KMS-11 (cell line): Measurements from ENCODE around the gene RENBP.

Experiments used
- H2AFZ ChIP-seq: fragments of 200-600 bp; sonication (generic); 2 replicates; pipeline ENCODE4 v1.6.1; 2016; ENCODE audit warnings: antibody characterized with exemption, mixed run types, low read depth
- H3K27ac ChIP-seq: fragments of 200-600 bp; sonication (generic); 2 replicates; pipeline ENCODE4 v1.6.1; 2016; ENCODE audit warnings: mild to moderate bottlenecking, mixed run types
- H3K27me3 ChIP-seq: fragments of 200-600 bp; sonication (generic); 2 replicates; pipeline ENCODE4 v1.6.1; 2017; ENCODE audit warnings: mild to moderate bottlenecking, low read depth, mixed run types, moderate library complexity; ENCODE audit not compliant: insufficient read depth
- H3K36me3 ChIP-seq: fragments of 200-600 bp; sonication (generic); 2 replicates; pipeline ENCODE4 v1.6.1; 2017; ENCODE audit warnings: mild to moderate bottlenecking, mixed run types; ENCODE audit not compliant: insufficient read depth
- H3K4me1 ChIP-seq: fragments of 200-600 bp; sonication (generic); 2 replicates; pipeline ENCODE4 v1.6.1; 2016; ENCODE audit warnings: mild to moderate bottlenecking, low read depth, mixed run types; ENCODE audit not compliant: poor library complexity, severe bottlenecking
- H3K4me2 ChIP-seq: fragments of 200-600 bp; sonication (generic); 2 replicates; pipeline ENCODE4 v1.7.0; 2016; ENCODE audit warnings: mild to moderate bottlenecking, mixed run types
- H3K4me3 ChIP-seq: fragments of 200-600 bp; sonication (generic); IDR thresholded peaks from 2 replicates; pipeline ENCODE4 v1.6.1; 2017; ENCODE audit warnings: low read depth, low read length, mixed read lengths; ENCODE audit not compliant: insufficient read depth
- H3K79me2 ChIP-seq: fragments of 200-600 bp; sonication (generic); 2 replicates; pipeline ENCODE4 v1.6.1; 2016; ENCODE audit warnings: low read depth, mixed run types; ENCODE audit not compliant: insufficient read depth
- H3K9ac ChIP-seq: fragments of 200-600 bp; sonication (generic); 2 replicates; pipeline ENCODE4 v1.6.1; 2016; ENCODE audit warnings: mild to moderate bottlenecking, mixed run types
- H4K20me1 ChIP-seq: fragments of 200-600 bp; sonication (generic); 2 replicates; pipeline ENCODE4 v1.6.1; 2016; ENCODE audit warnings: mild to moderate bottlenecking, mixed run types; ENCODE audit not compliant: insufficient read depth
- CTCF ChIP-seq: fragments of 200-600 bp; sonication (generic); conservative IDR thresholded peaks from 2 replicates; pipeline ENCODE4 v1.6.1; 2017; ENCODE audit warnings: low read depth, mild to moderate bottlenecking, antibody characterized with exemption, low read length, moderate library complexity, mixed read lengths

The RENBP gene

GRCh38 chrX:153969125-153969903 is 24.9 kb upstream of the RENBP start:
- no peaks in the 10 kb centered on the region for H3K27me3 ChIP-seq
- no peak for TF ChIP-seq CTCF
- no peak overlapping the region for H3K4me3 ChIP-seq
- no peaks in the 10 kb centered on the region for H3K36me3 ChIP-seq
- peaks cover 31% of the 10 kb centered on the region for H3K4me1 ChIP-seq
- no peak overlapping the region for H2AFZ ChIP-seq
- peaks cover 56% of the 10 kb centered on the region for H3K79me2 ChIP-seq
- H3K27ac ChIP-seq, result peak overlapping the region; percentile 100
- peak overlapping the region; percentile 100 for H3K9ac ChIP-seq
- peak overlapping the region; percentile 96 for H3K4me2 ChIP-seq
- H4K20me1 ChIP-seq, result no peaks in the 10 kb centered on the region

- Histone ChIP-seq H3K27me3 (no peaks in the 10 kb centered on the region), H4K20me1 (no peaks in the 10 kb centered on the region), H3K4me3 (no peak overlapping the region), H3K4me2 (peak overlapping the region; percentile 96), H3K9ac (peak overlapping the region; percentile 100), H3K79me2 (peaks cover 59% of the 10 kb centered on the region), H2AFZ (no peak overlapping the region), H3K27ac (peak overlapping the region; percentile 100), H3K36me3 (no peaks in the 10 kb centered on the region), H3K4me1 (peaks cover 25% of the 10 kb centered on the region)
- peak; percentile 39; the same call in 1 of the 2 replicates for TF ChIP-seq CTCF
Observed at GRCh38 chrX:153968754-153969124, 24.3 kb upstream of the RENBP start.

- peaks cover 20% of the 10 kb centered on the region for H3K4me1 ChIP-seq
- peaks cover 61% of the 10 kb centered on the region for H3K79me2 ChIP-seq
- no peak overlapping the region for H2AFZ ChIP-seq
- H3K9ac ChIP-seq, result peak overlapping the region; percentile 100; the same call in 1 of the 2 replicates
- no peak overlapping the region for H3K4me3 ChIP-seq
- H3K36me3 ChIP-seq, result no peaks in the 10 kb centered on the region
- H3K27ac ChIP-seq, result peak overlapping the region; percentile 100
- H4K20me1 ChIP-seq, result no peaks in the 10 kb centered on the region
- peak overlapping the region; percentile 96 for H3K4me2 ChIP-seq
- no peaks in the 10 kb centered on the region for H3K27me3 ChIP-seq
- no peak for TF ChIP-seq CTCF
Observed at GRCh38 chrX:153968255-153968654, 23.8 kb upstream of the RENBP start.

GRCh38 chrX:153967536-153968224 is 23.2 kb upstream of the RENBP start:
- H3K4me1 ChIP-seq, result peaks cover 18% of the 10 kb centered on the region
- peak overlapping the region; percentile 100; the same call in 1 of the 2 replicates for H3K27ac ChIP-seq
- no peak for TF ChIP-seq CTCF
- H3K36me3 ChIP-seq, result no peaks in the 10 kb centered on the region
- peak overlapping the region; percentile 100; the same call in 1 of the 2 replicates for H3K9ac ChIP-seq
- H3K4me2 ChIP-seq, result peak overlapping the region; percentile 96
- H2AFZ ChIP-seq, result no peak overlapping the region
- peaks cover 67% of the 10 kb centered on the region for H3K79me2 ChIP-seq
- H4K20me1 ChIP-seq, result no peaks in the 10 kb centered on the region
- H3K27me3 ChIP-seq, result no peaks in the 10 kb centered on the region
- H3K4me3 ChIP-seq, result no peak overlapping the region
